Karpas-422 (cell line): Measurements from ENCODE around the gene SSH2. TPM values are rescaled to one million over a fixed set of nuclear protein-coding genes. Genes with fewer than 3 reads are reported as not detected.

Experiments used
- DNase-seq: peaks from one replicate; pipeline ENCODE4 v3.0.0-alpha.2; 2015
- H2AFZ ChIP-seq: fragments of 200-600 bp; sonication (generic); 2 replicates; pipeline ENCODE4 v1.6.1; 2014; ENCODE audit warnings: antibody characterized with exemption, low read length, mixed read lengths
- H3K27ac ChIP-seq: fragments of 200-600 bp; sonication (generic); 2 replicates; pipeline ENCODE4 v1.5.1; 2014; ENCODE audit warnings: mild to moderate bottlenecking, low read length, moderate library complexity
- H3K27me3 ChIP-seq: fragments of 200-600 bp; sonication (generic); 2 replicates; pipeline ENCODE4 v1.6.1; 2014; ENCODE audit warnings: low read length, mixed read lengths
- H3K36me3 ChIP-seq: fragments of 200-600 bp; sonication (generic); 2 replicates; pipeline ENCODE4 v1.6.1; 2014; ENCODE audit warnings: low read length, mixed read lengths; ENCODE audit not compliant: insufficient read depth
- H3K4me1 ChIP-seq: fragments of 200-600 bp; sonication (generic); 2 replicates; pipeline ENCODE4 v1.6.1; 2014; ENCODE audit warnings: mild to moderate bottlenecking, low read length, mixed read lengths
- H3K4me2 ChIP-seq: fragments of 200-600 bp; sonication (generic); 2 replicates; pipeline ENCODE4 v1.6.1; 2014; ENCODE audit warnings: low read length, low read depth, mild to moderate bottlenecking; ENCODE audit not compliant: poor library complexity, severe bottlenecking
- H3K4me3 ChIP-seq: fragments of 200-600 bp; sonication (generic); 2 replicates; pipeline ENCODE4 v1.5.1; 2014; ENCODE audit warnings: mild to moderate bottlenecking, antibody characterized with exemption, low read length, mixed read lengths
- H3K79me2 ChIP-seq: fragments of 200-600 bp; sonication (generic); 2 replicates; pipeline ENCODE4 v1.6.1; 2014; ENCODE audit warnings: mild to moderate bottlenecking, low read length, mixed read lengths
- H3K9ac ChIP-seq: fragments of 200-600 bp; sonication (generic); 2 replicates; pipeline ENCODE4 v1.6.0; 2014; ENCODE audit warnings: low read length
- H3K9me2 ChIP-seq: fragments of 200-600 bp; sonication (generic), shearing (Covaris generic); replicated peaks from 2 replicates; pipeline ENCODE4 v1.6.0; 2014; ENCODE audit warnings: mild to moderate bottlenecking, low read length, moderate library complexity; ENCODE audit not compliant: insufficient read depth
- H3K9me3 ChIP-seq: fragments of 300-700, 200-600 bp; sonication (generic); 2 replicates; pipeline ENCODE4 v1.6.1; 2014; ENCODE audit warnings: low read length, mixed read lengths
- H4K20me1 ChIP-seq: fragments of 200-600 bp; sonication (generic); 2 replicates; pipeline ENCODE4 v1.6.1; 2014; ENCODE audit warnings: mild to moderate bottlenecking, antibody characterized with exemption, low read length, low read depth; ENCODE audit not compliant: insufficient read depth
- total RNA-seq: library from RNA; depleted of rRNA; stranded (reverse); fragments of >200 nt; shearing (Covaris generic); gene quantifications from 2 replicates; pipeline ENCODE4 v1.2.3, GENCODE V29; 2014; ENCODE audit warnings: low replicate concordance

Gene SSH2
- total RNA-seq, 1 experiment from 2014 or later, result 53.9 TPM

DNA sequence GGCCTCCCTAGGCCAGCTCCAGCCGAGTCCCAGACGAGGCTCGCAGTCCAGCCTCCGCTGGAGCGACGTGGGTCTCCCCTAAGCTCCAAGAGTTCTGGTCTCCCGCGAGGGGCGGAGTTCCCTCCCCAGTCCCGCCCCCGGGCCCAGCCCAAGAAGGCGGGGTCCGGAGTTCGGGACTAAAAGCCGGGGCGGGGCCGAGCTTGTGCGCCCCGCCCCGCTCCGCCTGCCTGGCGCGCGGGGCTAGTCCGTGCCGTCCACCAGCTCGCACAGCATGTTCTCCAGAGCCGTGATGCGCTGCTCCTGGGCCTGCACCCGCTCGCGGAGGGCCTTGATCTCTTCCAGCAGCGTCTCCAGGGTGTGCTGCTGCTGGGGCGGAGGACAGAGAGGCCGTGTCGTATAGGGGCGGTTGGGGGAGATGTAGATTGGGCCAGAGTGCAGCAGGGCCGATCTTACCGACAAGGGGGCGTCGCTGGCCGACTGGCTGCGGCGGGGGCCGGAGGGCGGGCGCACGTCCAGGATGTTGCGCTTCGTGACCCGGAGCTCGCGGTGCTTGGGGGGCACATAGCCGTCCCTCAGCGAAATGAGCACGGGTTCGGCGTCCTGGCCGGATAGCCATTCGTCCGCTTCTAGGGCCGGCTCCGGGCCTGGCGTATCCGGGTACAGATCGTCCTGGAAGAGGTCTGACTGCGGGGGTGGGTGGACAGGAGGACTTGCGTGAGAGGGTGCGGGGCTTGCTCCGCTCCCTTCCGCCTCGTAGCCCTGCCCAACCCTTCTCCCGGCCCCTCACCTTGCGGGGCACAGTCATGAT is 314.3 kb downstream of the SSH2 start:
- Histone ChIP-seq H4K20me1 (peaks cover 11% of the 10 kb centered on the region; the same call in 1 of the 2 replicates), H3K9me3 (no peaks in the 10 kb centered on the region), H3K27ac (no peak overlapping the region), H3K27me3 (no peaks in the 10 kb centered on the region), H3K9me2 (no peaks in the 10 kb centered on the region), H3K36me3 (no peaks in the 10 kb centered on the region), H3K4me1 (peaks cover 33% of the 10 kb centered on the region), H3K9ac (peak overlapping the region; percentile 41), H3K4me3 (peak overlapping the region; percentile 48), H3K79me2 (no peaks in the 10 kb centered on the region), H3K4me2 (peak overlapping the region; percentile 56), H2AFZ (no peak overlapping the region)
- DNase-seq, result peak; percentile 94

DNA sequence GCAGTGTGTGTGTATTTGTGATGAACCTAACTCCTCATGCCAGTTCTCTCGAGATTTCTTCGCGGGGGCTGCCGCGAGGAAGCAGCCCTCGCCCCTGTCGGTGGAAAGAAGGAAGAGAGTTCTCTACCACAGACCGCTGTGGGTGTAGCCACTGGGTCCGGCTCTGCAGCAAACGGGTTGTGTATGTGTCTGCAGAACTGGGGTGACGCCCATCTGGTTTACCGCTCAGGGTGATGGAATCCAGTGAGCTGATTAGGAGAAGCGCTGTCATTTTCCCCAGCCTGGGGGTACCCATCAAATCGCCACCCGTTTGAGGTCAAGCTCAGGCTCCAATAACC is 315.0 kb downstream of the SSH2 start:
- H3K4me2 ChIP-seq, result peak overlapping the region; percentile 56
- H3K9ac ChIP-seq, result peak overlapping the region; percentile 34
- H4K20me1 ChIP-seq, result peaks cover 11% of the 10 kb centered on the region; the same call in 1 of the 2 replicates
- H3K36me3 ChIP-seq, result no peaks in the 10 kb centered on the region
- H3K27me3 ChIP-seq, result no peaks in the 10 kb centered on the region
- H3K79me2 ChIP-seq, result no peaks in the 10 kb centered on the region
- H3K9me2 ChIP-seq, result no peaks in the 10 kb centered on the region
- peak overlapping the region; percentile 39; the same call in 1 of the 2 replicates for H3K4me3 ChIP-seq
- H3K9me3 ChIP-seq, result no peaks in the 10 kb centered on the region
- H2AFZ ChIP-seq, result no peak overlapping the region
- H3K4me1 ChIP-seq, result peaks cover 33% of the 10 kb centered on the region
- DNase-seq, result peak; percentile 59
- no peak overlapping the region for H3K27ac ChIP-seq

DNA sequence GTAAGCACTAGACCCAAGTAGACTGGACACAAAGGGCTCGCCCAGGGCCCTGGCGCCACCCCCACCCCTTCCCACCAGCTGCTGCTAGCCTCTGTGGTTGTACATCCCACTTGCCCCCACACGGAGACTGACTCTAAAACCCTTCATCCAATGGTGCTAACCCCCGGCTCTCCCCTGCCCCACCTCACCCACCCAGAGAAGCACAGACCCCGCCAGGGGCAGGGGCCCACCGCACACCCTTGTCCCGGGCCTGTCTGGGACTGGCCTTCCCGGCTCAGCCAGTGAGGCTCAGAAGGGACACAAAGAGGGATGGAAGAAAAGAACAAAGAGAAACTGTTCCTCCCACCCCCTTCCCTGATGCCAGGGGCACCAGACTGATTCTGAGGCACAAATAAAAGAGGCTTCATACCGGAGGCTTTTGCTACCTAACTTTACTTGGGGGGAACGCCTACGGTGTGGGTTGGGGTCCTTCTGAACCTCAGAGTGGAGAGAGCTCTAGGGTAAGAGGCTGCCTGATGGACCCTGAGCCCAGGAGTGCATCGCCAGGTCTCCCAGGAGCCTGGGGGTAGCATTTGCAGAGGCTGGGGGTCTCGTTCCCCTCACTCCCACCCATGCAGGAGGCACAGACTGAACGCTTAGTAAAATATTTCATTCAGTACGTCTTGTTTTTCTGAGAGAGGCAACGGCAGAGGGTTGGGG is 315.5 kb downstream of the SSH2 start:
- Histone ChIP-seq H3K4me3 (no peak overlapping the region), H3K4me2 (peak overlapping the region; percentile 56), H3K4me1 (peaks cover 33% of the 10 kb centered on the region)

DNA sequence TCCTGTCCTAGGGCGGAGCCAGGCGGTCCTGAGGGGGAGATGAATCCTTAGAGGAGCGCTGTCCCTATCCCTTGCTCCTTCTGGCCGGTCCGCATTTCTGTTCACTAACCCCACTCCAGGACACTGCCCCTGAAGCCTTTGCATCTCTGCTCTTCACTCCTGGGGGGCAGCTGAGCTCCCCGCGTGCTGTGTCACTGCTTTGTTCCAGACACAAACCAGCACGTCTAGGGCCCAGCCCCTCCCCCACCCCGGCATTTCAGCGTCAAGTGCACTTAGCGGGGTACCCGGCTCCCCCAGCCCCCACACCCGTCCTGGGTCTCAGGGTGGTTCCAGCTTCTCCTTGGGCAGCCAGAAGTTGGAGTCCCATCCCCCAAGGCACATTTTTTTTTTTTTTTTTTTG is 316.2 kb downstream of the SSH2 start:
- no peak overlapping the region for H3K27ac ChIP-seq
- H3K9me2 ChIP-seq, result no peaks in the 10 kb centered on the region
- peaks cover 33% of the 10 kb centered on the region for H3K4me1 ChIP-seq
- no peaks in the 10 kb centered on the region for H3K79me2 ChIP-seq
- H3K27me3 ChIP-seq, result no peaks in the 10 kb centered on the region
- no peaks in the 10 kb centered on the region for H3K36me3 ChIP-seq
- no peak overlapping the region for H3K4me2 ChIP-seq
- H3K9me3 ChIP-seq, result no peaks in the 10 kb centered on the region
- H4K20me1 ChIP-seq, result peaks cover 11% of the 10 kb centered on the region; the same call in 1 of the 2 replicates
- no peak overlapping the region for H3K4me3 ChIP-seq
- H2AFZ ChIP-seq, result no peak overlapping the region
- H3K9ac ChIP-seq, result no peak overlapping the region
- DNase-seq, result no peak

More for the DNA sequence above, 315.5 kb downstream of the SSH2 start:
- DNase-seq, result no peak
- Histone ChIP-seq H4K20me1 (peaks cover 11% of the 10 kb centered on the region; the same call in 1 of the 2 replicates), H3K36me3 (no peaks in the 10 kb centered on the region), H2AFZ (no peak overlapping the region), H3K9me2 (no peaks in the 10 kb centered on the region), H3K27ac (no peak overlapping the region), H3K9ac (no peak overlapping the region), H3K9me3 (no peaks in the 10 kb centered on the region), H3K27me3 (no peaks in the 10 kb centered on the region), H3K79me2 (no peaks in the 10 kb centered on the region)

DNA sequence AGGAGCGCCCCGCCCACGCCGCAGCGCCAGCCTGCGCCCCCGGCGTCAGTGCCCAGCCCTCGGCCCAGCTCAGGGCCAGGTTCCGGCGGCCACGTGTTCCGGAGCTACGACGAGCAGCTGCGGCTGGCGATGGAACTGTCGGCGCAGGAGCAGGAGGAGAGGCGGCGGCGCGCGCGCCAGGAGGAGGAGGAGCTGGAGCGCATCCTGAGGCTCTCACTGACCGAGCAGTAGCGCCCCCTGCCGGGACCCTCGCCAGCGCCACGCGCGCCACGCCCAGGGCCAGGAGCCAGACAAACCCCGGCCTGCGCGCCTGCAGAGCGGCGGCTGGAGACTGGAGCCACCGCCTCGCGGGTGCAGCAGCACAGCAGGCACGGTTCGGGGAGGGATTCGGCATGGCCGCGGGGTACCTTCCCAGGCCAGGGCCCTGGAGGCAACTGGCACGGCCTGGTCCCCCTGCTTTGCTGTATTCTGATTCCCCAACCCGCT is 316.6 kb downstream of the SSH2 start:
- Histone ChIP-seq H3K4me3 (no peak overlapping the region), H4K20me1 (peaks cover 11% of the 10 kb centered on the region; the same call in 1 of the 2 replicates), H3K4me2 (no peak overlapping the region), H3K9me3 (no peaks in the 10 kb centered on the region), H3K27me3 (no peaks in the 10 kb centered on the region), H3K9ac (no peak overlapping the region), H3K27ac (no peak overlapping the region), H3K36me3 (no peaks in the 10 kb centered on the region), H2AFZ (no peak overlapping the region), H3K4me1 (peaks cover 29% of the 10 kb centered on the region), H3K9me2 (no peaks in the 10 kb centered on the region), H3K79me2 (no peaks in the 10 kb centered on the region)
- no peak for DNase-seq

DNA sequence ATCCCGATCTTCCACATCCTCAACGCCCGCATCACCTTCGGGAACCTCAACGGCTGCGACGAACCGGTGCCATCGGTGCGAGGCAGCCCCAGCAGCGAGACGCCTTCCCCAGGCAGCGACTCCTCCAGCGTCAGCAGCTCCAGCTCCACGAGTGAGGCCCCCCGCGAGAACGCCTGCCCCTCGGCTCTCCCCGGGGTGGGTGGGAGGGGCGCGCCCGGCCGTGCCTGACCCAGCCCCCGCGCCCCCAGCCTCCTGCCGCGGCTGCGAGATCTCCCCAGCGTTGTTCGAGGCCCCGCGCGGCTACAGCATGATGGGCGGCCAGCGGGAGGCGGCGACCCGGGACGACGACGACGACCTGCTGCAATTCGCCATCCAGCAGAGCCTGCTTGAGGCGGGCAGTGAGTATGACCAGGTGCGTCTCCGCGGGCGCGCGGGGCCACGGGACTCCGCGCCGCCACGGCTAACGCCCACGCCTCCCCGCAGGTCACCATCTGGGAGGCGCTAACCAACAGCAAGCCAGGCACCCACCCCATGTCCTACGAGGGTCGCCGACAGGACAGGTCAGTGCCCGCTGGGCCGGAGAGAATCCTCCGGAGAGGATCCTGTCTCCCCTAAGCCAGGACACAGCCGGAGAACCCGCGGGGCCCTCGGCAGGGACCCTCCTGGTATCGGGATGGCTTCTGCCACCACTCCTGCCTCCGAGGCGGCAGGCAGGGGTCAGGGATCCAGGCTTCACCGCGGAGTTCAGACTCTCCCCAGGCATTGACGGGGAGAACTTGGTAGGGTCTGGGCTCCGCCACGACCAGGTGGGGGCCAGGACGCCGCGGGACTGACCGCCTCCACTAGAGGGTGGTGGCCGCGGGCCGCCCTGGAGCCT is 317.4 kb downstream of the SSH2 start:
- Histone ChIP-seq H3K4me1 (peaks cover 23% of the 10 kb centered on the region), H4K20me1 (peaks cover 11% of the 10 kb centered on the region; the same call in 1 of the 2 replicates), H3K27ac (no peak overlapping the region), H3K4me3 (no peak overlapping the region), H3K36me3 (no peaks in the 10 kb centered on the region), H2AFZ (no peak overlapping the region), H3K27me3 (no peaks in the 10 kb centered on the region), H3K9me2 (no peaks in the 10 kb centered on the region), H3K4me2 (no peak overlapping the region), H3K9ac (no peak overlapping the region), H3K9me3 (no peaks in the 10 kb centered on the region), H3K79me2 (no peaks in the 10 kb centered on the region)
- no peak for DNase-seq

DNA sequence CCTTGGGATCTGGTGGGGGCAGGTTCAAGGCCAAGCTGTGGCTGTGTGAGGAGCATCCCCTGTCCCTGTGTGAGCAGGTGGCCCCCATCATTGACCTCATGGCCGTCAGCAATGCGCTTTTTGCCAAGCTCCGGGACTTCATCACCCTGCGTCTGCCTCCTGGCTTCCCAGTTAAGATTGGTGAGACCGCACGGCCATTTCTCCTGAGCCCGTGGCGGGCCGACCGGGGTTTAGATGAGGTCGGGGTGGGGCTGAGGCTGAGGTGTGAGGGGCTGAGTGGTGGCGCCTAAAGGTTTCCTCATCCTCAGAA is 318.0 kb downstream of the SSH2 start:
- Histone ChIP-seq H3K4me3 (no peak overlapping the region), H3K4me1 (peaks cover 18% of the 10 kb centered on the region), H3K27ac (no peak overlapping the region), H3K79me2 (no peaks in the 10 kb centered on the region), H3K9ac (no peak overlapping the region), H3K9me3 (no peaks in the 10 kb centered on the region), H3K4me2 (no peak overlapping the region), H3K9me2 (no peaks in the 10 kb centered on the region), H3K27me3 (no peaks in the 10 kb centered on the region), H4K20me1 (peaks cover 11% of the 10 kb centered on the region; the same call in 1 of the 2 replicates), H2AFZ (no peak overlapping the region), H3K36me3 (no peaks in the 10 kb centered on the region)
- DNase-seq, result no peak
